GM06990 (cell line): ENCODE data around the gene CDCA3.

ENCODE experiments used
- DNase-seq: peaks from one replicate; pipeline ENCODE4 v3.0.0-alpha.2; 2011; ENCODE audit not compliant: insufficient read length; ENCODE audit errors: extremely low read depth
- H3K27me3 ChIP-seq: replicated peaks from 2 replicates; pipeline ENCODE4 v1.6.0; 2011; ENCODE audit warnings: low read length; ENCODE audit not compliant: control insufficient read depth, insufficient read depth
- H3K36me3 ChIP-seq: 2 replicates; pipeline ENCODE4 v1.5.1; 2011; ENCODE audit warnings: low read length; ENCODE audit not compliant: control insufficient read depth, insufficient read depth
- H3K4me3 ChIP-seq: replicated peaks from 2 replicates; pipeline ENCODE4 v1.5.1; 2011; ENCODE audit warnings: low read depth, mild to moderate bottlenecking, control low read depth, low read length
- TF ChIP-seq, protein P1 (sequence below): IDR thresholded peaks from 2 replicates; pipeline ENCODE4 v1.5.1; 2011; ENCODE audit warnings: low read length, control low read depth, mild to moderate bottlenecking, inconsistent platforms; ENCODE audit not compliant: insufficient read depth, poor library complexity, severe bottlenecking

Gene CDCA3

DNA sequence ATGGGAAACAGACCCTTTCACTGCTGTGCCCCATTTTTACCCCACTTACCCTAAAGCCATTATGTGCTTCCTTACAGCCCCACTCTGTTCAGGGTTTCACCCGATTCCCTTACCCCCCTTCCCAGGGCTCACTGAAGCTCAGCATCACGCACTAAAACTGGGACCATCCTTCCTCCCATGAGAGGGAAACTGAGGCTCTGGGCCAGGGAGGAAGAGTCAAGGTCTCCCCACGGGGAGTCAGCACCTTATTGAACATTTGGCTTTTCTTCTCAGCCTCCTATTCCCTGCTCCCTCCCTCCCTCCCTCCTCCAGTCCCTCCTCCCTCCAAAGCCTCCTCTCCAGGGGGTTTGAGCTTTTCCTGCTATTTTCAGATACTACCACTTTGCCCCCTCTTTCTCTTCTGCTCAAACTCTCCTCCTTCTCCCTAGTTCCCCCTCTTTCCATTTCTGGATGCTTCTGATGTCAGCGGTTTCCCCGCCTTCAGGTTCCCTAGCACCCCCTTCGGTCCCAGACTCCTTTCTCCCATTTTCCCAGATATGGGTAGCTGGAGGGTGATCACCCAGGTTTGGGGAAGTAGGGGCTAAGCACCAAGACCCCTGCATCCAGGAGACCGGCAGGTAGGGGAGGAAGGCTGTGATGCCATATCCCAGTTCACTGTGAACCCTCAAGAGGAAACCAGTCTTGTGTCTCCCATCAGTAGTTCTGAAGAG, 28.5 kb downstream of the CDCA3 start:
- no peak overlapping the region for H3K4me3 ChIP-seq

DNA sequence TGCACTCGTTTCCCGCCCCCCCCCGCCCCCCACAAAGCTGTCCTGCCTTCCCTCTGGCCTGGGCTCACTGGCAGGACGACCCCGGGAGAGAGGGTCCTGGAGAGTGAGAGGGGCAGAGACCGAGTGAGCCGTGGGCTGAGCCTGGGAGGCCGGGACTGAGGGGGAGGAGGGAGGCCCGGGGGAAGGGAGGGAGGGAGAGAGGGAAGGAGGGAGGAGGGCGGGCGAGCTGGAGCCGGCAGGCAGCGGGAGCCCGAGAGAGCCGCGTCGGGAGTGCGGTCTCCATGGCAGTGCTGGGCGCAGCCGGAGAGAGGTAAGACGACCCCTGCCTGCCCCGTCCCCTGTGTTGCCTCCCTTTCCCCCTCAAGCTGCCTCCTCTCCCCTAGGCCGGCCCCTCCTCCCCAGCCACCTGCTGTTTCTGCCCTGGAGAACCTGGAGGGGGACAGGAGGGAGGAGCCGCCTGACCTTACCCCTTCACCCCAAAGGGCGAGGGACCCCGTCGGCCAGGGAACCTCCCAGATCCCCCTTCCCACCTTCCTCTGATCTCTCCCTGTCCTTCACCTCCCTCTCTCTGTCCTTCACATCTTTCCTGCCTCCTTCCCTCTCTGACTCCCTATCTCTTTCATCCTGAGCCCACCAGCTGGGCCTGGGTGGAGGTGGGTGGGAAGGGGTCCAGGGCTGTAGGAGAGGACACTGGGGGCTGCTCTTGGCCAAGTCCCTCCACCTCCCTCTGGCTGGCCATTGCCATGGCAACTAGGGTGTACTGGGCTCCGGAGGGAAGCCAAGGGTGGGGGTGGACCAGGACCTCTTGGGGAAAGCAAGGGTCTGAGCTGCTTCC, 29.3 kb downstream of the CDCA3 start, which contains the start of gene GPR162:
Gene GPR162, plus strand, starts transcription at position 231 of the 835 bp plus-strand sequence. CDS start 2,078 bp downstream, outside the sequence.
- no peak within 1 kb of the TSS for H3K4me3 ChIP-seq
- peaks cover 8% of the 10 kb centered on the region for H3K27me3 ChIP-seq
- DNase-seq, result no peak
- TF ChIP-seq, protein P1, sequence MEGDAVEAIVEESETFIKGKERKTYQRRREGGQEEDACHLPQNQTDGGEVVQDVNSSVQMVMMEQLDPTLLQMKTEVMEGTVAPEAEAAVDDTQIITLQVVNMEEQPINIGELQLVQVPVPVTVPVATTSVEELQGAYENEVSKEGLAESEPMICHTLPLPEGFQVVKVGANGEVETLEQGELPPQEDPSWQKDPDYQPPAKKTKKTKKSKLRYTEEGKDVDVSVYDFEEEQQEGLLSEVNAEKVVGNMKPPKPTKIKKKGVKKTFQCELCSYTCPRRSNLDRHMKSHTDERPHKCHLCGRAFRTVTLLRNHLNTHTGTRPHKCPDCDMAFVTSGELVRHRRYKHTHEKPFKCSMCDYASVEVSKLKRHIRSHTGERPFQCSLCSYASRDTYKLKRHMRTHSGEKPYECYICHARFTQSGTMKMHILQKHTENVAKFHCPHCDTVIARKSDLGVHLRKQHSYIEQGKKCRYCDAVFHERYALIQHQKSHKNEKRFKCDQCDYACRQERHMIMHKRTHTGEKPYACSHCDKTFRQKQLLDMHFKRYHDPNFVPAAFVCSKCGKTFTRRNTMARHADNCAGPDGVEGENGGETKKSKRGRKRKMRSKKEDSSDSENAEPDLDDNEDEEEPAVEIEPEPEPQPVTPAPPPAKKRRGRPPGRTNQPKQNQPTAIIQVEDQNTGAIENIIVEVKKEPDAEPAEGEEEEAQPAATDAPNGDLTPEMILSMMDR, result no peak
- H3K36me3 ChIP-seq, result no peaks in the 10 kb centered on the region

More for the DNA sequence above, 28.5 kb downstream of the CDCA3 start:
- no peak for DNase-seq
- Histone ChIP-seq H3K36me3 (no peaks in the 10 kb centered on the region), H3K27me3 (peaks cover 8% of the 10 kb centered on the region)
- TF ChIP-seq, protein P1, result no peak

DNA sequence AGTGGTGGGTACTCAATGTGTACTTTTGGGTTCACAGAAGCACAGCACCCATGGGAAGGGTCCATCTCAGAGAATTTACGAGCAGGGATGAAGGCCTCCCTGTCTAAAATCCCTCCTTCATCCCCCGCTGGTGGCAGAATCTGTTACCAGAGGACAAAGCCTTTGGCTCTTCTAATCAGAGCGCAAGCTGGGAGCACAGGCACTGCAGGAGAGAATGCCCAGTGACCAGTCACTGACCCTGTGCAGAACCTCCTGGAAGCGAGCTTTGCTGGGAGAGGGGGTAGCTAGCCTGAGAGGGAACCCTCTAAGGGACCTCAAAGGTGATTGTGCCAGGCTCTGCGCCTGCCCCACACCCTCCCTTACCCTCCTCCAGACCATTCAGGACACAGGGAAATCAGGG, 30.9 kb downstream of the CDCA3 start:
- DNase-seq, result no peak
- TF ChIP-seq, protein P1, result no peak
- no peak overlapping the region for H3K4me3 ChIP-seq
- H3K27me3 ChIP-seq, result peaks cover 8% of the 10 kb centered on the region
- H3K36me3 ChIP-seq, result no peaks in the 10 kb centered on the region

DNA sequence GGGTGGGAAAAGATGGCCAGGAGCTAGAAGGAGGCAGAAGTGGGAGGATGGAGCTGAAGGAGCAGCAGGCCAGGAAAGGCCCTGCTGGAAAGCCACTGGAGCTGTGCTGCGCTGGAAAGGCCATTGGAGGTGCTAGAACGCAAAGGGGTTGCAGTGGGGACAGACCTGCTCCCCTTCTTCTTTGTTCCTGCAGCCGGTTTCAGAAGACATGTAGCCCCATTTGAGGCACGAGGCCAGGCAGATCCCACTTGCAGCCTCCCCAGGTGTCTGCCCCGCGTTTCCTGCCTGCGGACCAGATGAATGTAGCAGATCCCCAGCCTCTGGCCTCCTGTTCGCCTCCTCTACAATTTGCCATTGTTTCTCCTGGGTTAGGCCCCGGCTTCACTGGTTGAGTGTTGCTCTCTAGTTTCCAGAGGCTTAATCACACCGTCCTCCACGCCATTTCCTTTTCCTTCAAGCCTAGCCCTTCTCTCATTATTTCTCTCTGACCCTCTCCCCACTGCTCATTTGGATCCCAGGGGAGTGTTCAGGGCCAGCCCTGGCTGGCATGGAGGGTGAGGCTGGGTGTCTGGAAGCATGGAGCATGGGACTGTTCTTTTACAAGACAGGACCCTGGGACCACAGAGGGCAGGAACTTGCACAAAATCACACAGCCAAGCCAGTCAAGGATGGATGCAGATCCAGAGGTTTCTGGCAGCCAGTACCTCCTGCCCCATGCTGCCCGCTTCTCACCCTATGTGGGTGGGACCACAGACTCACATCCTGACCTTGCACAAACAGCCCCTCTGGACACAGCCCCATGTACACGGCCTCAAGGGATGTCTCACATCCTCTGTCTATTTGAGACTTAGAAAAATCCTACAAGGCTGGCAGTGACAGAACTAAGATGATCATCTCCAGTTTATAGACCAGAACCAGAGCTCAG, 31.7 kb downstream of the CDCA3 start:
- H3K36me3 ChIP-seq, result no peaks in the 10 kb centered on the region
- H3K27me3 ChIP-seq, result peaks cover 8% of the 10 kb centered on the region
- DNase-seq, result no peak
- TF ChIP-seq, protein P1, result no peak
- no peak overlapping the region for H3K4me3 ChIP-seq

DNA sequence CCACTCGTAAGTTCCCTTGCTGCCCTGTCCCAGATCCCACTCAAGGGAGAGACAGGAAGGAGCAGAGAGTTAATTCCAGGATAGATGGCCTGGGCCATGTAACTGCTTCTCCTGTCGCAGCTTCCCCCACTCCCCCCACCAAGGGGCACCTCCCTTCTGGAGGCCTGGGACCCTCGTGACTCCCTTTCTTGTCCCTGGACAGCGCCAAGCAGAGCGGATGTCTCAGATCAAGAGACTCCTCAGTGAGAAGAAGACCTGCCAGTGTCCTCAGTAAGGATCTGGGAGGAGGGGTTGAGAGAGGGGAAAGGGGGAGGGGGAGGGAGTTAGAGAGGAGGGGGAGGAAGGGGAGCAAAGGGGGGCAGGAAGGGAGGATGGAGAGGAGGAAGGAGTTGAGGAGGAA, 32.4 kb downstream of the CDCA3 start:
- no peak overlapping the region for H3K4me3 ChIP-seq
- TF ChIP-seq, protein P1, result no peak
- DNase-seq, result no peak
- no peaks in the 10 kb centered on the region for H3K36me3 ChIP-seq
- H3K27me3 ChIP-seq, result peaks cover 5% of the 10 kb centered on the region
